Neutrophil (primary cell): Measurements from ENCODE around the gene TOP1.

ENCODE experiments used
- H3K27ac ChIP-seq: fragments of 200-600 bp; sonication (generic); 2 replicates; pipeline ENCODE4 v1.5.1; 2016; ENCODE audit warnings: mild to moderate bottlenecking, moderate library complexity
- H3K27me3 ChIP-seq: fragments of 200-600 bp; sonication (generic); 2 replicates; pipeline ENCODE4 v1.6.0; 2016; ENCODE audit warnings: mild to moderate bottlenecking
- H3K36me3 ChIP-seq: fragments of 200-600 bp; sonication (generic); 2 replicates; pipeline ENCODE4 v1.5.1; 2017
- H3K4me1 ChIP-seq, 2 experiments: fragments of 200-600 bp in 1 of 2; sonication (generic) in 1 of 2; 1 replicate in 1 of 2; 2 replicates in 1 of 2; pipeline versions ENCODE4 v1.5.1 to v1.6.1; 2013 to 2016; ENCODE audit warnings: low read depth in 1 of 2, low read length in 1 of 2, mild to moderate bottlenecking in 1 of 2, moderate library complexity in 1 of 2; ENCODE audit not compliant: control insufficient read depth in 1 of 2, insufficient read depth in 1 of 2
- H3K4me3 ChIP-seq, 2 experiments: fragments of 200-600 bp in 1 of 2; sonication (generic) in 1 of 2; 1 replicate in 1 of 2; 2 replicates in 1 of 2; pipeline ENCODE4 v1.5.1; 2013 to 2016; ENCODE audit warnings: low read depth in 1 of 2, low read length in 1 of 2, mild to moderate bottlenecking in 1 of 2, moderate library complexity in 1 of 2
- H3K9me3 ChIP-seq: fragments of 200-600 bp; sonication (generic); 2 replicates; pipeline ENCODE4 v1.5.1; 2016
- TF ChIP-seq, protein P1 (sequence below): fragments of 200-600 bp; sonication (generic); IDR thresholded peaks from 2 replicates; pipeline ENCODE4 v1.5.1; 2016; ENCODE audit warnings: antibody characterized with exemption

Gene TOP1

DNA sequence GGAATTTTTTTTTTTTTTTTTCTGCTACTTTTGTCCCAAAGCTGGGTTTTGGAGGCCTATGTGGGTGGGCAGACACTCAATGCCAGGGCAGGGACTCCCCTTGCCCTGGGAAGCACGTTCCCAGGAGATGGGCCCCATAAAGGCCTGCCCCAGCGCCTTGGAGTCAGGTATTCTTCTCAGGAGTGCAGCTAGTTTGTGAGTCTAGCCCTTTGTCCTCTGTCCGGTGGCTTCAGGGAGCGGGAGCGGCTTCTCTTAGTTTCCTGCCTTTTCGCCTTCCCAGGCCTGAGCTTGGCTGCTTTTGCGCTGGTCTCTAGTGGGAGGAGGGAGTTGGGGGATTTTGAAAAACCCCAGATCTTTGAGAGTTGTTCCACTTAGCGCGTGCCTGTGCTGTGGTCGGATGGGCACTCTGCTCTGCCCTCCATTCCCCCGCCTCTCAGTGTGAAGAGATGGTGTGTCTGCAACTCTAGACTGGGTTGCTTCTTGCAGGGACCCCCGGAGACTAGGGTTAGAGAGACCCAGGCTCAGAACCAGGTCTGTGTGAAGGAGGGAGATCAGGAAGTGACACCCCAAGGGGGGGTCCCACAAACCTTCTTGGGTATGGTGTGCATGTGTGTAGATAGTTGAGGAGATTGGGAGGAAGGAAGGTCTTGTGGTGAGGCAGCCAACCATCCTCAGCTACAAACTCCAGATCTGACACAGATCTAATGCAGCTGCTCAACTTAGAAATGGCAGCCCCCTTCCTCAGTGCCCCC lies 110.0 kb downstream of the TOP1 start:
- H3K36me3 ChIP-seq, result no peaks in the 10 kb centered on the region
- no peak overlapping the region for H3K27ac ChIP-seq
- H3K4me3 ChIP-seq, result no peak overlapping the region
- no peaks in the 10 kb centered on the region for H3K9me3 ChIP-seq
- TF ChIP-seq, protein P1, sequence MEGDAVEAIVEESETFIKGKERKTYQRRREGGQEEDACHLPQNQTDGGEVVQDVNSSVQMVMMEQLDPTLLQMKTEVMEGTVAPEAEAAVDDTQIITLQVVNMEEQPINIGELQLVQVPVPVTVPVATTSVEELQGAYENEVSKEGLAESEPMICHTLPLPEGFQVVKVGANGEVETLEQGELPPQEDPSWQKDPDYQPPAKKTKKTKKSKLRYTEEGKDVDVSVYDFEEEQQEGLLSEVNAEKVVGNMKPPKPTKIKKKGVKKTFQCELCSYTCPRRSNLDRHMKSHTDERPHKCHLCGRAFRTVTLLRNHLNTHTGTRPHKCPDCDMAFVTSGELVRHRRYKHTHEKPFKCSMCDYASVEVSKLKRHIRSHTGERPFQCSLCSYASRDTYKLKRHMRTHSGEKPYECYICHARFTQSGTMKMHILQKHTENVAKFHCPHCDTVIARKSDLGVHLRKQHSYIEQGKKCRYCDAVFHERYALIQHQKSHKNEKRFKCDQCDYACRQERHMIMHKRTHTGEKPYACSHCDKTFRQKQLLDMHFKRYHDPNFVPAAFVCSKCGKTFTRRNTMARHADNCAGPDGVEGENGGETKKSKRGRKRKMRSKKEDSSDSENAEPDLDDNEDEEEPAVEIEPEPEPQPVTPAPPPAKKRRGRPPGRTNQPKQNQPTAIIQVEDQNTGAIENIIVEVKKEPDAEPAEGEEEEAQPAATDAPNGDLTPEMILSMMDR, result no peak
- H3K27me3 ChIP-seq, result peaks cover 96% of the 10 kb centered on the region
- peaks cover 5 to 12% of the 10 kb centered on the region in 2 experiments for H3K4me1 ChIP-seq

DNA sequence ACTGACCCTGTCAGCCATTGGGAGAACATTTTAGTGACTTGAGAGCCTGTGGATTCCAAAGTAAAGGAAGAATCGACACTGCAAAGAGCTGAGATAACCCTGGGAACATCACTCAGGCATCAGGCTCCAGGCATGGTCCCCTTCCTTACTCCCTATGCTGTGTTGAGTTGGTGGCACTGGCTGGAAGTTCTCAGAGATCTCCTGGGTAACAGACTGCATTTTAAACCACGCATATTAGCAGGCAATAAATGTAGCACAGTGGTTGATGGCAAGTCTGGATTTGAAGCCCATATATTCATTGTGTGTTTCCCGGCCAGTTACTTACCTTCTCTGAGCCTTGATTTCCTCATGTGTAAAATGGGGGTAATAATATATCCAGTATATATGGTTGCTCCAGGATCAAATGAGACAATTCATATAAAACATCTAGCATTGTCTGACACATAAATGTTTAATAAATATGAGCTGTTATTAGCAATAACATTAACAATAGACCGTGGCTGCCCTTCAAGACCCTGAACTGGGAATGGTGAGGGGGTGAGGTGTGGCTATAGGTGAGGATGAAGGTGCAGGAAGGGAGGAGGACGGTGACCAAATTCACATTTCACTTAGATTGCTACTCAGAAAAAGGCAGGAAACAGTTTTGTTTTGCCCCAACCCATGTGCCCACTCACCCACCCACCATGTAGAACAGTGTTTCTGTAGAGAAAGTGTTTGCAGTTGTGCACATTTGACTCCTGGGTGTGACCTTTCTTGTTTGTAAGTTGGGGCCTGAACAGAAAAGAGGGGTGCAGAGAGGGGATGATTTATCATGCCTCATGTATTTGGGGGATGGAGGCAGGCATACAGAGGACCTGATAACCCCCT lies 110.8 kb downstream of the TOP1 start:
- peaks cover 98% of the 10 kb centered on the region for H3K27me3 ChIP-seq
- no peak overlapping the region for H3K27ac ChIP-seq
- no peaks in the 10 kb centered on the region for H3K9me3 ChIP-seq
- H3K4me3 ChIP-seq, result no peak overlapping the region
- peaks cover 5 to 12% of the 10 kb centered on the region in 2 experiments for H3K4me1 ChIP-seq
- TF ChIP-seq, protein P1, result no peak
- H3K36me3 ChIP-seq, result no peaks in the 10 kb centered on the region

DNA sequence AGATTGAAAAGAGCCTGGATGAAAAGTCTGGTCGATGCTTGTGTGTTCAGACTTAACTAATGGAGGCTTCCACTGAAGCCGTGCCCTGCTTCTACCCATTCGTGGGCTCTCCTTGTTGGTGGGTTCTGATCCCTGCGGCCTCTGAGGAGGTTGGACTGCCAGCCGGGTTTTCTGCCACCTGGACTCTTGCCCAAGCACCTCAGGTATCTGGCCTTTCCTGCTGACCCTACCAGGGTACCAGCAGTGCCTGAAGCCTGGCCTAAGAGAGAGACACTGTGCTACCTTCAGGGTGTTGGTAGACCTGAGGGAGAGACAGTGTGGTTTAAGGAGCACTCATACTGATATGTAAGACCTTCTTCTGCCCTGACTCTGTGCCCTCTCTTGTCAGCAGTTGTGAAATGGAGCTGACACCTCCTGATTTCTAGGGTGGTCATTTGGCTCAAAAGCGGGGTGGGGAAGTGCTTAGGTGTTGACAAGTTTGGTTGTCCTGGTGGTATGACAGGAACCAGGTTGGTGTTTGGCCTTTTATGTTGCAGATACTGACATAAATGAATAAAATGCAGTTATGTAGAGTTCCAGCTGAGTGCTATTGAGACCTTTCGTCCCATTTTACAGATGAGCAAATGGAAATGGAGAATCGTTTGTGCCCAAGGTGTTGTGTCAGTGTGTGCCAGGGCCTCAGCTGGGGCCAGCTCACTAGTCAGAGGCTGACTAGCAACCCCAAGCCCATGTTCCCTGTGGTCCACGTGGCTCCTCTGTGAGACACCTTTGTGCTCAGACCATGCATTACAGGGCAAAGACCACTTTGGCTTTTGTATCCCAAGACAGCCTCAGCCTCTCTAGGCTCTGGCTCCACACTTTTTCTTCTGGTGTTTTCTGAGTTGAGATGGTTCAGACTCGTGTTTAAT lies 111.9 kb downstream of the TOP1 start:
- Histone ChIP-seq H3K36me3 (no peaks in the 10 kb centered on the region), H3K4me3 (no peak overlapping the region), H3K4me1 (peaks cover 5 to 12% of the 10 kb centered on the region in 2 experiments), H3K27me3 (peaks cover 93% of the 10 kb centered on the region), H3K27ac (no peak overlapping the region), H3K9me3 (no peaks in the 10 kb centered on the region)
- TF ChIP-seq, protein P1, result no peak

DNA sequence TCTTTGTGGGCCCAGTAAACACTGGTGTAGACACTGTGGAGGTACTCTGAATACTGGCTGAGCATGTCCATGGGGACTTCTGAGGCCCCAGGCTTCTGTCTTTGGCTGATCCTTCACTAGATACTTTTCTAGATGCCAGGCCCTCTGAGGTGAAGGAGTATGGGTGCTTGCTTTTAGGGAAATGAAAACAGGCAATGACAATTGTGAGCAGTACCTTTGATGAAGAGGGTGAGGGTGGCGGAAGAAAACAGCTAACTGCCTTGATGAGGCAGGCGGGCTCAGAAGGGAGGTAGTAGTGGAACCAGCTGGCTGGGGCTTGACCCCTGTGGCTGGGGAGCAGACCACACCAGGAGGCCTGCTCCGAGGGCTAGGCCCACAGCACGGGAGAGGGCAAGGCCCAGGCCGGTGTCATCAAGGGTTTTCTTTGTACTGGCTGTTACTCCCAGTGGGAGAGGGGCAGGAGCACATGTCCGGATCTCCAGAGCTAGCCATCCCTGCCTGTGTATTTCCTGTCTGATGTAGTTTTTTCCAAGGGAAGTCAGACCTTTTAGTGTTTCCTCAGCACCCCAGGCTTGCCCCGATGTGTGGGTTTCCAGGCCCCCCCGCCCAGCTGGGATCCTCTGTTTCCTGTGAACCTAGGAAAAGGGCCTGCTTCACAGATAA lies 112.7 kb downstream of the TOP1 start:
- TF ChIP-seq, protein P1, result no peak
- Histone ChIP-seq H3K4me3 (no peak overlapping the region), H3K9me3 (no peaks in the 10 kb centered on the region), H3K27me3 (peaks cover 85% of the 10 kb centered on the region), H3K27ac (no peak overlapping the region), H3K4me1 (peaks cover 5 to 12% of the 10 kb centered on the region in 2 experiments), H3K36me3 (no peaks in the 10 kb centered on the region)

DNA sequence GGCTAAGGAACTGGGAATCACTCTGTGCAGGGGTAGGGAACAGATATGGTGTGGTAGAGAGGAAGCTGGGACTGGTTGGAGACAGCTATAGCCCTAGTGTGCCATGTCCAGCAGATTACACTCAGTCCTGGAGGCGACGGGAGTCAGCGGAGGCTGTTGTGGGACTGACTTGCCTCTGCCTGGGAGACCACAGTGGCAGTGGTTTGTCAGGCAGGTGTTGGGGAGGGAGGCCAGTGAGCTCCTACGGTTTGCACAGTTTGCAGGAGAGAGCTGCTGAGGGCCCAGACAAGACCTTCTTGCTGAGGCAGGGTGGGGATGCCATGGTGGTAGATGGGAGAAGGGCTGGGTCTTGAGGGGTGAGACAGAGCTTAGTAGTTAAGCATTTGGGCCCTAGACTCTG lies 113.6 kb downstream of the TOP1 start:
- Histone ChIP-seq H3K4me3 (no peak overlapping the region), H3K36me3 (no peaks in the 10 kb centered on the region), H3K9me3 (no peaks in the 10 kb centered on the region), H3K4me1 (peaks cover 0 to 7% of the 10 kb centered on the region in 2 experiments), H3K27ac (no peak overlapping the region), H3K27me3 (peaks cover 76% of the 10 kb centered on the region)
- TF ChIP-seq, protein P1, result no peak
